NCI-H82 treated with DMSO at 0.1 percent for 48 hours (cell line): ENCODE results near the gene RXRA.

ENCODE experiments used
- DNase-seq: peaks from one replicate; lab custom pipeline; 2025; ENCODE audit not compliant: unreplicated experiment; lab: John Stamatoyannopoulos, UW

Gene RXRA

GRCh38 chr9:134366223-134367031 is 40.2 kb downstream of the RXRA start:
- no peak for DNase-seq

GRCh38 chr9:134367061-134367460 is 40.8 kb downstream of the RXRA start:
- no peak for DNase-seq

- peak; percentile 3 for DNase-seq
Observed at GRCh38 chr9:134367791-134368490, 41.7 kb downstream of the RXRA start.

- no peak for DNase-seq
Observed at GRCh38 chr9:134368571-134368970, 42.3 kb downstream of the RXRA start.

GRCh38 chr9:134369416-134370212 is 43.4 kb downstream of the RXRA start:
- DNase-seq, result no peak

GRCh38 chr9:134370213-134370492 is 43.9 kb downstream of the RXRA start:
- no peak for DNase-seq

GRCh38 chr9:134370638-134371037 is 44.4 kb downstream of the RXRA start:
- no peak for DNase-seq

- DNase-seq, result no peak
Observed at GRCh38 chr9:134371731-134372130, 45.5 kb downstream of the RXRA start.

- no peak for DNase-seq
Observed at GRCh38 chr9:134372581-134373267, 46.5 kb downstream of the RXRA start.

GRCh38 chr9:134373269-134373668 is 47.0 kb downstream of the RXRA start:
- DNase-seq, result no peak

GRCh38 chr9:134373953-134374300 is 47.7 kb downstream of the RXRA start:
- no peak for DNase-seq

GRCh38 chr9:134374301-134375010 is 48.2 kb downstream of the RXRA start:
- no peak for DNase-seq

- no peak for DNase-seq
Observed at GRCh38 chr9:134375011-134375390, 48.7 kb downstream of the RXRA start.

- no peak for DNase-seq
Observed at GRCh38 chr9:134375430-134376385, 49.5 kb downstream of the RXRA start.

GRCh38 chr9:134376386-134377142 is 50.3 kb downstream of the RXRA start:
- DNase-seq, result no peak

GRCh38 chr9:134377143-134377484 is 50.9 kb downstream of the RXRA start:
- no peak for DNase-seq

- DNase-seq, result no peak
Observed at GRCh38 chr9:134377976-134378375, 51.7 kb downstream of the RXRA start.

GRCh38 chr9:134378901-134379338 is 52.7 kb downstream of the RXRA start:
- no peak for DNase-seq

GRCh38 chr9:134379831-134380365 is 53.6 kb downstream of the RXRA start:
- DNase-seq, result no peak
